Subcutaneous abdominal adipose tissue (tissue), 5 donors: ENCODE results near the gene SRPK3.
"Not testable (repeated sequence)": the region's sequence is repeated elsewhere in the genome, so short reads cannot be mapped to it uniquely, and the experiment has no call there.

Source experiments
- H3K27ac ChIP-seq: one replicate; pipeline ENCODE4 v1.7.0; 2013; ENCODE audit warnings: low read depth, mild to moderate bottlenecking, inconsistent platforms, low read length, moderate library complexity
- H3K27me3 ChIP-seq, 5 donors: one replicate each; pipeline ENCODE4 v1.7.0; 2013; ENCODE audit warnings: low read length in 5 of 5, inconsistent platforms in 1 of 5; ENCODE audit not compliant: control insufficient read depth in 5 of 5, insufficient read depth in 4 of 5
- H3K36me3 ChIP-seq, 5 donors: one replicate each; pipeline ENCODE4 v1.7.0; 2013; ENCODE audit warnings: low read length in 5 of 5; ENCODE audit not compliant: control insufficient read depth in 5 of 5, insufficient read depth in 5 of 5
- H3K4me1 ChIP-seq, 5 donors: one replicate each; pipeline ENCODE4 v1.7.0; 2013; ENCODE audit warnings: low read length in 5 of 5, mild to moderate bottlenecking in 3 of 5, moderate library complexity in 1 of 5; ENCODE audit not compliant: control insufficient read depth in 5 of 5, insufficient read depth in 5 of 5
- H3K4me3 ChIP-seq, 5 donors: one replicate each; pipeline ENCODE4 v1.7.0; 2013; ENCODE audit warnings: low read length in 5 of 5, low read depth in 1 of 5
- H3K9ac ChIP-seq, 5 donors: one replicate each; pipeline ENCODE4 v1.7.0; 2013; ENCODE audit warnings: low read length in 5 of 5, mild to moderate bottlenecking in 4 of 5, moderate library complexity in 3 of 5
- H3K9me3 ChIP-seq, 5 donors: one replicate each; pipeline ENCODE4 v1.7.0; 2013; ENCODE audit warnings: low read length in 5 of 5; ENCODE audit not compliant: control insufficient read depth in 5 of 5
- donor health status: healthy.
- donor health status: healthy.
- donor health status: healthy.
- donor health status: healthy.
- donor health status: healthy.

The SRPK3 gene

GRCh38 chrX:153738056-153738605 lies 42.7 kb upstream of the SRPK3 start:
- no peak overlapping the region for H3K9ac ChIP-seq
- no peak overlapping the region for H3K27ac ChIP-seq
- no peaks in the 10 kb centered on the region for H3K4me1 ChIP-seq
- H3K27me3 ChIP-seq, result peaks cover 0 to 10% (median 2%) of the 10 kb centered on the region in 5 donors
- H3K4me3 ChIP-seq, result no peak overlapping the region
- peaks cover 0 to 35% (median 15%) of the 10 kb centered on the region in 5 donors for H3K36me3 ChIP-seq
- H3K9me3 ChIP-seq, result peaks cover 0 to 3% (median 0%) of the 10 kb centered on the region in 5 donors

GRCh38 chrX:153739754-153740486 lies 40.9 kb upstream of the SRPK3 start:
- H3K9me3 ChIP-seq, result peaks cover 0 to under 1% (median 0%) of the 10 kb centered on the region in 5 donors
- H3K4me3 ChIP-seq, result no peak overlapping the region
- H3K27ac ChIP-seq, result no peak overlapping the region
- peaks cover 0 to 35% (median 15%) of the 10 kb centered on the region in 5 donors for H3K36me3 ChIP-seq
- H3K9ac ChIP-seq, result no peak overlapping the region
- H3K27me3 ChIP-seq, result peaks cover 0 to 10% (median 2%) of the 10 kb centered on the region in 5 donors
- peaks cover 0 to 11% (median 7%) of the 10 kb centered on the region in 5 donors for H3K4me1 ChIP-seq

GRCh38 chrX:153740631-153741222 lies 40.1 kb upstream of the SRPK3 start:
- no peak overlapping the region for H3K9ac ChIP-seq
- peaks cover 0 to 35% (median 15%) of the 10 kb centered on the region in 5 donors for H3K36me3 ChIP-seq
- no peaks in the 10 kb centered on the region for H3K9me3 ChIP-seq
- H3K27ac ChIP-seq, result no peak overlapping the region
- H3K4me3 ChIP-seq, result no peak overlapping the region
- H3K4me1 ChIP-seq, result peaks cover 0 to 15% (median 7%) of the 10 kb centered on the region in 5 donors
- peaks cover 0 to 10% (median 2%) of the 10 kb centered on the region in 5 donors for H3K27me3 ChIP-seq

GRCh38 chrX:153741446-153741845 lies 39.4 kb upstream of the SRPK3 start:
- Histone ChIP-seq H3K27ac (no peak overlapping the region), H3K27me3 (peaks cover 0 to 10% (median 2%) of the 10 kb centered on the region in 5 donors), H3K9ac (no peak overlapping the region), H3K36me3 (peaks cover 0 to 30% (median 11%) of the 10 kb centered on the region in 5 donors), H3K9me3 (no peaks in the 10 kb centered on the region), H3K4me1 (peaks cover 0 to 15% (median 7%) of the 10 kb centered on the region in 5 donors), H3K4me3 (no peak overlapping the region)

- H3K36me3 ChIP-seq, result peaks cover 0 to 24% (median 5%) of the 10 kb centered on the region in 5 donors
- H3K9me3 ChIP-seq, result not testable (repeated sequence)
Observed at GRCh38 chrX:153742111-153742510, 38.7 kb upstream of the SRPK3 start.

GRCh38 chrX:153742796-153743467 lies 37.9 kb upstream of the SRPK3 start:
- H3K9ac ChIP-seq, H3K4me3 ChIP-seq, H3K27ac ChIP-seq, H3K27me3 ChIP-seq, H3K9me3 ChIP-seq: not testable (repeated sequence)
- Histone ChIP-seq H3K4me1 (peaks cover 0 to 18% (median 8%) of the 10 kb centered on the region in 5 donors), H3K36me3 (peaks cover 0 to 22% (median 3%) of the 10 kb centered on the region in 5 donors)

More at GRCh38 chrX:153742111-153742510, 38.7 kb upstream of the SRPK3 start:
- H3K9ac ChIP-seq, H3K27ac ChIP-seq, H3K4me3 ChIP-seq, H3K27me3 ChIP-seq: not testable (repeated sequence)
- peaks cover 0 to 18% (median 8%) of the 10 kb centered on the region in 5 donors for H3K4me1 ChIP-seq

GRCh38 chrX:153743468-153744209 lies 37.2 kb upstream of the SRPK3 start:
- Histone ChIP-seq H3K36me3 (peaks cover 0 to 19% (median 3%) of the 10 kb centered on the region in 5 donors), H3K27ac (peak overlapping the region; percentile 50), H3K4me1 (peaks cover 0 to 18% (median 8%) of the 10 kb centered on the region in 5 donors), H3K4me3 (peak overlapping the region in 1 of 5 donors; percentile 4)
- not testable (repeated sequence) for H3K9ac ChIP-seq, H3K27me3 ChIP-seq, H3K9me3 ChIP-seq

GRCh38 chrX:153744210-153745066 lies 36.4 kb upstream of the SRPK3 start:
- peak overlapping the region in 1 of 5 donors; percentile 4 for H3K4me3 ChIP-seq
- H3K36me3 ChIP-seq, result peaks cover 0 to 12% (median 3%) of the 10 kb centered on the region in 5 donors
- peak overlapping the region; percentile 50 for H3K27ac ChIP-seq
- peaks cover 0 to 10% (median 2%) of the 10 kb centered on the region in 5 donors for H3K27me3 ChIP-seq
- peaks cover 0 to 18% (median 8%) of the 10 kb centered on the region in 5 donors for H3K4me1 ChIP-seq
- peaks cover 0 to 4% (median 0%) of the 10 kb centered on the region in 5 donors for H3K9me3 ChIP-seq
- H3K9ac ChIP-seq, result no peak overlapping the region

- not testable (repeated sequence) for H3K36me3 ChIP-seq, H3K4me3 ChIP-seq, H3K27ac ChIP-seq, H3K9me3 ChIP-seq, H3K9ac ChIP-seq, H3K27me3 ChIP-seq
- H3K4me1 ChIP-seq, result peaks cover 0 to 19% (median 8%) of the 10 kb centered on the region in 5 donors
Observed at GRCh38 chrX:153745067-153745433, 35.8 kb upstream of the SRPK3 start.
